Hepatocyte (in vitro differentiated cells): Measurements from ENCODE around the gene AKAP12. TPM values are rescaled to one million over a fixed set of nuclear protein-coding genes. Genes with fewer than 3 reads are reported as not detected.
"Not testable (repeated sequence)": the region's sequence is repeated elsewhere in the genome, so short reads cannot be mapped to it uniquely, and the experiment has no call there.

Experiments used
- DNase-seq: peaks from one replicate; pipeline ENCODE4 v3.0.0-alpha.2; 2016; ENCODE audit warnings: low spot score
- H2AFZ ChIP-seq: fragments of 200-600 bp; sonication (generic); 2 replicates; pipeline ENCODE4 v1.6.0; 2016; ENCODE audit warnings: antibody characterized with exemption, mild to moderate bottlenecking
- H3K27ac ChIP-seq: fragments of 200-600 bp; sonication (generic); 2 replicates; pipeline ENCODE4 v1.5.1; 2016; ENCODE audit warnings: mild to moderate bottlenecking
- H3K27me3 ChIP-seq: fragments of 200-600 bp; sonication (generic); 2 replicates; pipeline ENCODE4 v1.6.1; 2016
- H3K36me3 ChIP-seq: fragments of 200-600 bp; sonication (generic); replicated peaks from 2 replicates; pipeline ENCODE4 v1.5.1; 2016; ENCODE audit warnings: low read depth; ENCODE audit not compliant: insufficient read depth
- H3K4me1 ChIP-seq: fragments of 200-600 bp; sonication (generic); 2 replicates; pipeline ENCODE4 v1.5.1; 2016; ENCODE audit warnings: mild to moderate bottlenecking, moderate library complexity; ENCODE audit not compliant: insufficient read depth
- H3K4me2 ChIP-seq: fragments of 200-600 bp; sonication (generic); 2 replicates; pipeline ENCODE4 v1.6.0; 2016
- H3K4me3 ChIP-seq: fragments of 200-600 bp; sonication (generic); 2 replicates; pipeline ENCODE4 v1.5.1; 2016; ENCODE audit warnings: mild to moderate bottlenecking
- H3K79me2 ChIP-seq: fragments of 200-600 bp; sonication (generic); 2 replicates; pipeline ENCODE4 v1.6.0; 2017; ENCODE audit warnings: mild to moderate bottlenecking
- H3K9me2 ChIP-seq: fragments of 200-600 bp; sonication (generic); replicated peaks from 2 replicates; pipeline ENCODE4 v1.6.0; 2017; ENCODE audit warnings: mild to moderate bottlenecking; ENCODE audit not compliant: insufficient read depth
- H3K9me3 ChIP-seq: fragments of 200-600 bp; sonication (generic); 2 replicates; pipeline ENCODE4 v1.5.1; 2016; ENCODE audit warnings: low read depth, mild to moderate bottlenecking
- H4K20me1 ChIP-seq: fragments of 200-600 bp; sonication (generic); 2 replicates; pipeline ENCODE4 v1.6.0; 2016; ENCODE audit warnings: mild to moderate bottlenecking; ENCODE audit not compliant: insufficient read depth, poor library complexity, severe bottlenecking
- CTCF ChIP-seq: fragments of 200-600 bp; sonication (generic); IDR thresholded peaks from 2 replicates; pipeline ENCODE4 v1.5.1; 2016; ENCODE audit warnings: antibody characterized with exemption, mild to moderate bottlenecking; ENCODE audit not compliant: poor library complexity
- EZH2 ChIP-seq: fragments of 200-600 bp; sonication (generic); IDR thresholded peaks from 2 replicates; pipeline ENCODE4 v1.6.1; 2016; ENCODE audit warnings: antibody characterized with exemption, mild to moderate bottlenecking, borderline replicate concordance
- EZH2phosphoT487 ChIP-seq: fragments of 200-600 bp; sonication (generic); IDR thresholded peaks from one replicate; pipeline ENCODE4 v1.6.1; 2018; ENCODE audit warnings: antibody characterized with exemption, mild to moderate bottlenecking, low read depth, moderate library complexity; ENCODE audit not compliant: unreplicated experiment, severe bottlenecking
- WGBS: methylation state at CpG from one replicate; pipeline ENCODE4 v1.1.6; 2016; ENCODE audit warnings: low lambda C conversion rate; ENCODE audit errors: missing lambda C conversion rate; 5-methylcytosine and 5-hydroxymethylcytosine counted together
- polyA plus RNA-seq: library from polyadenylated mRNA; unstranded; fragments of >200 nt; fragmentation: Nextera tagmentation; extraction: Ambion mirVana; gene quantifications from 2 replicates; pipeline ENCODE4 v1.2.1, GENCODE V29; 2016
- total RNA-seq: library from RNA; depleted of rRNA; stranded (reverse); fragments of >200 nt; gene quantifications from 2 replicates; pipeline ENCODE4 v1.2.3, GENCODE V29; 2014

AKAP12 gene
- total and polyA plus RNA-seq, 2 experiments from 2014 or later = 32.1 to 46.2 TPM

- Histone ChIP-seq H3K79me2 (no peaks in the 10 kb centered on the region), H3K36me3 (no peaks in the 10 kb centered on the region), H3K27ac (no peak overlapping the region), H3K4me3 (no peak overlapping the region), H3K27me3 (no peaks in the 10 kb centered on the region), H3K9me2 (no peaks in the 10 kb centered on the region), H4K20me1 (no peaks in the 10 kb centered on the region), H3K4me2 (no peak overlapping the region), H3K4me1 (no peaks in the 10 kb centered on the region), H3K9me3 (no peaks in the 10 kb centered on the region), H2AFZ (no peak overlapping the region)
- WGBS = 72% methylated on average over 4 of the region's 4 CpGs
- no peak for DNase-seq
- no peak for TF ChIP-seq EZH2phosphoT487
- no peak for TF ChIP-seq EZH2
- no peak for TF ChIP-seq CTCF
These were observed 99.6 kb downstream of the AKAP12 start for GRCh38 chr6:151339369-151339768.

- no peak for DNase-seq
- no peaks in the 10 kb centered on the region for H3K27me3 ChIP-seq
- no peaks in the 10 kb centered on the region for H3K9me2 ChIP-seq
- TF ChIP-seq CTCF (no peak), EZH2 (no peak), EZH2phosphoT487 (no peak)
- H3K36me3 ChIP-seq = no peaks in the 10 kb centered on the region
- WGBS = 90% methylated on average over 15 of the region's 15 CpGs
- no peak overlapping the region for H3K4me2 ChIP-seq
- no peaks in the 10 kb centered on the region for H3K9me3 ChIP-seq
- no peak overlapping the region for H3K27ac ChIP-seq
- H3K79me2 ChIP-seq = no peaks in the 10 kb centered on the region
- H2AFZ ChIP-seq = no peak overlapping the region
- H3K4me1 ChIP-seq = no peaks in the 10 kb centered on the region
- no peaks in the 10 kb centered on the region for H4K20me1 ChIP-seq
- H3K4me3 ChIP-seq = no peak overlapping the region
These were observed 100.6 kb downstream of the AKAP12 start for GRCh38 chr6:151340219-151340978.

GRCh38 chr6:151341476-151342195 is 101.9 kb downstream of the AKAP12 start:
- H3K27me3 ChIP-seq = no peaks in the 10 kb centered on the region
- no peaks in the 10 kb centered on the region for H3K36me3 ChIP-seq
- no peaks in the 10 kb centered on the region for H3K9me3 ChIP-seq
- WGBS = 96% methylated on average over 43 of the region's 52 CpGs
- H2AFZ ChIP-seq = no peak overlapping the region
- H3K79me2 ChIP-seq = no peaks in the 10 kb centered on the region
- H3K9me2 ChIP-seq = no peaks in the 10 kb centered on the region
- no peak overlapping the region for H3K4me2 ChIP-seq
- no peaks in the 10 kb centered on the region for H4K20me1 ChIP-seq
- H3K4me1 ChIP-seq = no peaks in the 10 kb centered on the region
- no peak for DNase-seq
- no peak overlapping the region for H3K4me3 ChIP-seq
- no peak for TF ChIP-seq CTCF
- no peak for TF ChIP-seq EZH2phosphoT487
- no peak for TF ChIP-seq EZH2
- no peak overlapping the region for H3K27ac ChIP-seq

GRCh38 chr6:151342750-151343149 is 103.0 kb downstream of the AKAP12 start:
- 93% methylated on average over 10 of the region's 10 CpGs for WGBS

More at GRCh38 chr6:151342750-151343149, 103.0 kb downstream of the AKAP12 start:
- H3K9me2 ChIP-seq, H3K4me1 ChIP-seq, H4K20me1 ChIP-seq, H3K79me2 ChIP-seq, H3K27ac ChIP-seq, H3K4me3 ChIP-seq, H3K9me3 ChIP-seq, H2AFZ ChIP-seq, DNase-seq, H3K27me3 ChIP-seq, H3K4me2 ChIP-seq, H3K36me3 ChIP-seq: not testable (repeated sequence)
